ENCODE data around the gene SLC66A2.

DNA sequence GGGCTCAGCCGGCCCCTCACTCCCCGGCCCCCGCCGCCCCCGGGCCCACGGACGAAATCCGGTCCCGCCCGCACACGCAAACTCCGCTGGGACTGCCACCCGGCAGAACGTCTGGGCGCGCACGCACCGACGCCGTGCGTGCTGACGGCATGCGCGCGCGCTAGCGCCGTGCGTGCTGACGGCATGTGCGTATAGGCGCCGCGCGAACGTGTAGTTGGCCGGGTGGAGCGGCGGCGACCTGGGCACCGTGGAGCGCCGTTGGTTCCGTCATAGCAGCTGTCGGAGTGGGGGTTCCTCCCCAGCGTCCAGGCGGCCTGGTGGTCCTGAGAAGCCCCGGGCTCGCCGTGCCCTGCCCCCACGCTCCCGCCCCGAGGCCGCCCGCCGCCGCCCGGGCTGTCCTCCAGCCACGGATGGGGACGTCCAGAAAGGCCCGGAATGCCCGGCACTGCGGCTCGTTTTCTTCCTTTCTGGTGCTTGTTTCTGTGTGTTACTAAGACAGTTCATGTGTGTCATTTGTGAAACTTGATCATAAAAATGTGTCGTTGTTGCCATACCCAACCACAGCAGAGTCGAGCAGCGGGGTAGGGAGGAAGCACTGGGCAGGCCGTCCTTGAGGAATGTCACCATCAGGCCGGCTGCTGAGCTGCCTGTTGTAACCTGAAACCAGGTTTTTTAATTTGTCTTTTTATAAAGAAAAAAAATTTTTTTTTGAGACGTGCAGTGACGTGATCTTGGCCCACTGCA is 37.2 kb upstream of the SLC66A2 start, which contains the start of gene TXNL4A:
- TF ChIP-seq CTCF (IDR thresholded peaks at IDR 0.05) (no peak), EZH2phosphoT487 (IDR thresholded peaks at IDR 0.05) (no peak), EZH2 (IDR thresholded peaks at IDR 0.05) (no peak)
